ENCODE results near the gene CARD10. TPM values are rescaled to one million over a fixed set of nuclear protein-coding genes. Genes with fewer than 3 reads are reported as not detected.

Gene CARD10
- total and polyA plus RNA-seq, 2 of the 13 experiments (the other 11 are each of a cell fraction or from before 2014, with no cell fraction given), result 35.2 to 55.8 TPM

DNA sequence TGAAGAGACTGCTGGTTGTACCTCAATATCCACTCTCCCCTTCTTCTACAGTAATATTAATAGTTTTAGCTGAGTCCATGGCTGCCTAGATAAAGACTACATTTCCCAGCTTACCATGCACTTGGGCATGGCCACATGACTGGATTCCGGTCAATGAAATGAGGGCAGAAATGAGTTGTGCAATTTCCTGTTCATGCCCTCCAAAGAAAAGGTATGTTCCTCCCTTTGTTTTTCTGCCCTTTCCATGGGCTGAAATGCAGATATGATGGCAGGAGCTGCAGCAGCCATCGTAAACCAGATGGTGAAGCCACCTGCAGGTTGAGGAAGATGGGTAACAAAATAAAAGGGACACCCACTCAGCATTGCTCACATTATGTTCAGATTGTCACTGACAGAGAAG, 76.7 kb downstream of the CARD10 start (continued):
- TF ChIP-seq HNF4G (IDR thresholded peaks at IDR 0.05; ENCODE audit: borderline replicate concordance, low read depth, low read length) (no peak), HNF4G (CRISPR knock-in tag; IDR thresholded peaks at IDR 0.05; ENCODE audit: borderline replicate concordance, low read depth) (no peak), ZNF232 (CRISPR knock-in tag; IDR thresholded peaks at IDR 0.05; ENCODE audit: borderline replicate concordance) (no peak), BRD4 (CRISPR knock-in tag; IDR thresholded peaks at IDR 0.05) (no peak), ZNF557 (CRISPR knock-in tag; IDR thresholded peaks at IDR 0.05) (no peak), ZNF776 (CRISPR knock-in tag; IDR thresholded peaks at IDR 0.05) (no peak), TAF1 (CRISPR knock-in tag; IDR thresholded peaks at IDR 0.05) (no peak), ZNF567 (CRISPR knock-in tag; IDR thresholded peaks at IDR 0.05; ENCODE audit: borderline replicate concordance) (no peak), IRF2 (CRISPR knock-in tag; IDR thresholded peaks at IDR 0.05) (no peak), ETV6 (CRISPR knock-in tag; conservative IDR thresholded peaks at IDR 0.05) (no peak), HCFC1 (IDR thresholded peaks at IDR 0.05; ENCODE audit: low read depth, low read length) (peak; percentile 35; the same call in 1 of the 2 replicates), ZNF292 (CRISPR knock-in tag; IDR thresholded peaks at IDR 0.05; ENCODE audit: borderline replicate concordance, low read depth) (no peak), MTF2 (CRISPR knock-in tag; IDR thresholded peaks at IDR 0.05; ENCODE audit: borderline replicate concordance) (no peak), ZNF652 (CRISPR knock-in tag; IDR thresholded peaks at IDR 0.05; ENCODE audit: borderline replicate concordance, low read depth) (no peak), CEBPG (CRISPR knock-in tag; IDR thresholded peaks at IDR 0.05) (peak; percentile 90), ZNF224 (CRISPR knock-in tag; IDR thresholded peaks at IDR 0.05) (no peak), NFE2 (CRISPR knock-in tag; IDR thresholded peaks at IDR 0.05) (no peak), ZNF143 (CRISPR knock-in tag; IDR thresholded peaks at IDR 0.05) (peak; percentile 86), PRPF4 (IDR thresholded peaks at IDR 0.05; ENCODE audit: low read depth, low read length, poor library complexity, severe bottlenecking) (no peak), BRCA1 (CRISPR knock-in tag; IDR thresholded peaks at IDR 0.05) (no peak), ZNF816 (CRISPR knock-in tag; IDR thresholded peaks at IDR 0.05; ENCODE audit: borderline replicate concordance) (no peak), MBNL3 (CRISPR knock-in tag; conservative IDR thresholded peaks at IDR 0.05) (no peak), NFYC (CRISPR knock-in tag; IDR thresholded peaks at IDR 0.05) (peak; percentile 68), ZNF251 (CRISPR knock-in tag; IDR thresholded peaks at IDR 0.05) (no peak), ZMYM4 (CRISPR knock-in tag; IDR thresholded peaks at IDR 0.05) (no peak), ZNF547 (CRISPR knock-in tag; IDR thresholded peaks at IDR 0.05) (no peak), TBP (CRISPR knock-in tag; IDR thresholded peaks at IDR 0.05) (no peak)
- TF ChIP-seq, protein P1, sequence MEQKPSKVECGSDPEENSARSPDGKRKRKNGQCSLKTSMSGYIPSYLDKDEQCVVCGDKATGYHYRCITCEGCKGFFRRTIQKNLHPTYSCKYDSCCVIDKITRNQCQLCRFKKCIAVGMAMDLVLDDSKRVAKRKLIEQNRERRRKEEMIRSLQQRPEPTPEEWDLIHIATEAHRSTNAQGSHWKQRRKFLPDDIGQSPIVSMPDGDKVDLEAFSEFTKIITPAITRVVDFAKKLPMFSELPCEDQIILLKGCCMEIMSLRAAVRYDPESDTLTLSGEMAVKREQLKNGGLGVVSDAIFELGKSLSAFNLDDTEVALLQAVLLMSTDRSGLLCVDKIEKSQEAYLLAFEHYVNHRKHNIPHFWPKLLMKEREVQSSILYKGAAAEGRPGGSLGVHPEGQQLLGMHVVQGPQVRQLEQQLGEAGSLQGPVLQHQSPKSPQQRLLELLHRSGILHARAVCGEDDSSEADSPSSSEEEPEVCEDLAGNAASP (CRISPR knock-in tag; IDR thresholded peaks at IDR 0.05; ENCODE audit: borderline replicate concordance), result no peak
- TF ChIP-seq, protein P2, sequence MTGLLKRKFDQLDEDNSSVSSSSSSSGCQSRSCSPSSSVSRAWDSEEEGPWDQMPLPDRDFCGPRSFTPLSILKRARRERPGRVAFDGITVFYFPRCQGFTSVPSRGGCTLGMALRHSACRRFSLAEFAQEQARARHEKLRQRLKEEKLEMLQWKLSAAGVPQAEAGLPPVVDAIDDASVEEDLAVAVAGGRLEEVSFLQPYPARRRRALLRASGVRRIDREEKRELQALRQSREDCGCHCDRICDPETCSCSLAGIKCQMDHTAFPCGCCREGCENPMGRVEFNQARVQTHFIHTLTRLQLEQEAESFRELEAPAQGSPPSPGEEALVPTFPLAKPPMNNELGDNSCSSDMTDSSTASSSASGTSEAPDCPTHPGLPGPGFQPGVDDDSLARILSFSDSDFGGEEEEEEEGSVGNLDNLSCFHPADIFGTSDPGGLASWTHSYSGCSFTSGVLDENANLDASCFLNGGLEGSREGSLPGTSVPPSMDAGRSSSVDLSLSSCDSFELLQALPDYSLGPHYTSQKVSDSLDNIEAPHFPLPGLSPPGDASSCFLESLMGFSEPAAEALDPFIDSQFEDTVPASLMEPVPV (CRISPR knock-in tag; IDR thresholded peaks at IDR 0.05), result no peak
- TF ChIP-seq, protein P3, sequence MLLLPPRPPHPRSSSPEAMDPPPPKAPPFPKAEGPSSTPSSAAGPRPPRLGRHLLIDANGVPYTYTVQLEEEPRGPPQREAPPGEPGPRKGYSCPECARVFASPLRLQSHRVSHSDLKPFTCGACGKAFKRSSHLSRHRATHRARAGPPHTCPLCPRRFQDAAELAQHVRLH (CRISPR knock-in tag; IDR thresholded peaks at IDR 0.05; ENCODE audit: borderline replicate concordance, low read depth), result no peak
- TF ChIP-seq, protein P4, sequence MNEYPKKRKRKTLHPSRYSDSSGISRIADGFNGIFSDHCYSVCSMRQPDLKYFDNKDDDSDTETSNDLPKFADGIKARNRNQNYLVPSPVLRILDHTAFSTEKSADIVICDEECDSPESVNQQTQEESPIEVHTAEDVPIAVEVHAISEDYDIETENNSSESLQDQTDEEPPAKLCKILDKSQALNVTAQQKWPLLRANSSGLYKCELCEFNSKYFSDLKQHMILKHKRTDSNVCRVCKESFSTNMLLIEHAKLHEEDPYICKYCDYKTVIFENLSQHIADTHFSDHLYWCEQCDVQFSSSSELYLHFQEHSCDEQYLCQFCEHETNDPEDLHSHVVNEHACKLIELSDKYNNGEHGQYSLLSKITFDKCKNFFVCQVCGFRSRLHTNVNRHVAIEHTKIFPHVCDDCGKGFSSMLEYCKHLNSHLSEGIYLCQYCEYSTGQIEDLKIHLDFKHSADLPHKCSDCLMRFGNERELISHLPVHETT (CRISPR knock-in tag; conservative IDR thresholded peaks at IDR 0.05), result no peak

All from HepG2 (cell line).